A549 (cell line): ENCODE data around the gene PIKFYVE. TPM values are rescaled to one million over a fixed set of nuclear protein-coding genes. Genes with fewer than 3 reads are reported as not detected.
A peak's percentile ranks its signal among the peaks of the same experiment; 100 is the strongest.

Experiments used
- ATAC-seq, 2 experiments: fragments of 200-7000 bp in 1 of 2; fragments of >200 bp in 1 of 2; cut with Nextera tagmentation in 1 of 2; cut with Tn5 transposase in 1 of 2; 3 replicates each; pipeline versions ENCODE4 v1.8.0 to v1.9.1; 2018 to 2020; ENCODE audit warnings: mild to moderate bottlenecking in 1 of 2, moderate library complexity in 1 of 2
- CTCF ChIA-PET: fragments of 300-600 bp; sonication (Branson Sonifier 250); formaldehyde crosslinking; extraction: SDS; loops from one replicate; lab custom pipeline; 2021; ENCODE audit warnings: antibody characterized with exemption, inconsistent platforms; lab: Yijun Ruan, JAX
- POLR2A ChIA-PET: fragments of 350-600 bp; formaldehyde crosslinking; extraction: SDS; loops from one replicate; lab custom pipeline; 2021; ENCODE audit warnings: antibody characterized with exemption, inconsistent platforms; lab: Yijun Ruan, JAX
- DNase-seq, 2 experiments: peaks; one replicate each; pipeline versions ENCODE4 v3.0.0 to v3.0.0-alpha.2; 2011 to 2016; ENCODE audit warnings: low read depth in 1 of 2, low spot score in 1 of 2
- FAIRE-seq: peaks from 2 replicates; lab custom pipeline; 2011; peaks lifted over from hg19 to GRCh38; lab: Jason Lieb, UNC
- H3K27ac ChIP-seq, 2 experiments: fragments of >200 bp; sonication (Bioruptor Twin); formaldehyde crosslinking; 3 replicates each; pipeline ENCODE4 v1.5.1; 2016 to 2017
- H3K4me1 ChIP-seq: fragments of >200 bp; sonication (Bioruptor Twin); formaldehyde crosslinking; 3 replicates; pipeline ENCODE4 v1.6.1; 2016
- H3K4me2 ChIP-seq: fragments of >200 bp; sonication (Bioruptor Twin); formaldehyde crosslinking; 3 replicates; pipeline ENCODE4 v1.6.1; 2016
- H3K4me3 ChIP-seq: fragments of >200 bp; sonication (Bioruptor Twin); formaldehyde crosslinking; 3 replicates; pipeline ENCODE4 v1.5.1; 2016
- H3K9me3 ChIP-seq: fragments of >200 bp; sonication (Bioruptor Twin); formaldehyde crosslinking; 3 replicates; pipeline ENCODE4 v1.6.1; 2016
- BHLHE40 ChIP-seq: IDR thresholded peaks from 2 replicates; pipeline ENCODE4 v1.6.1; 2012; ENCODE audit warnings: low read depth, low read length, inconsistent platforms
- CBX8 ChIP-seq: fragments of 200-600 bp; sonication (generic); IDR thresholded peaks from 2 replicates; pipeline ENCODE4 v1.6.1; 2016
- CHD2 ChIP-seq: fragments of 150-350 bp; IDR thresholded peaks from 2 replicates; pipeline ENCODE4 v1.6.1; 2014; ENCODE audit warnings: low read length; ENCODE audit not compliant: partially characterized antibody
- EHMT2 ChIP-seq: fragments of 200-600 bp; sonication (generic); IDR thresholded peaks from 2 replicates; pipeline ENCODE4 v1.6.1; 2016; ENCODE audit warnings: antibody characterized with exemption, low read depth, mild to moderate bottlenecking, moderate library complexity
- FOSB ChIP-seq: fragments of 250-450 bp; sonication (Bioruptor Pico); IDR thresholded peaks from 2 replicates; pipeline ENCODE4 v1.5.0; 2020; ENCODE audit warnings: mild to moderate bottlenecking, moderate library complexity
- FOXS1 ChIP-seq: fragments of 250-450 bp; sonication (Bioruptor Pico); IDR thresholded peaks from 2 replicates; pipeline ENCODE4 v1.5.0; 2020; ENCODE audit warnings: mild to moderate bottlenecking, moderate library complexity
- HES2 ChIP-seq: fragments of >200 bp; sonication (Bioruptor Twin); formaldehyde crosslinking; IDR thresholded peaks from 2 replicates; pipeline ENCODE4 v1.6.1; 2016
- HOXB5 ChIP-seq: fragments of 250-450 bp; sonication (Bioruptor Pico); IDR thresholded peaks from 2 replicates; pipeline ENCODE4 v1.5.0; 2020; ENCODE audit warnings: mild to moderate bottlenecking, moderate library complexity
- JUNB ChIP-seq: fragments of >200 bp; sonication (Bioruptor Twin); formaldehyde crosslinking; IDR thresholded peaks from 2 replicates; pipeline ENCODE4 v1.6.1; 2016
- KDM1A ChIP-seq: fragments of 200-600 bp; sonication (generic); IDR thresholded peaks from 2 replicates; pipeline ENCODE4 v1.6.1; 2016; ENCODE audit warnings: low read depth, mild to moderate bottlenecking
- MAX ChIP-seq: IDR thresholded peaks from 2 replicates; pipeline ENCODE4 v1.6.1; 2012
- POLR2AphosphoS2 ChIP-seq: conservative IDR thresholded peaks from 2 replicates; pipeline ENCODE4 v1.6.1; 2012; ENCODE audit warnings: low read length, improper control_type of control experiment, inconsistent platforms
- RAD21 ChIP-seq, 2 experiments: fragments of >200 bp in 1 of 2; sonication (Bioruptor Twin) in 1 of 2; formaldehyde crosslinking in 1 of 2; IDR thresholded peaks in 1 of 2; conservative IDR thresholded peaks in 1 of 2; 2 replicates in 1 of 2; 3 replicates in 1 of 2; pipeline ENCODE4 v1.6.1; 2012 to 2018; ENCODE audit warnings: inconsistent platforms in 1 of 2
- RARB ChIP-seq: fragments of 250-450 bp; sonication (Bioruptor Pico); IDR thresholded peaks from 2 replicates; pipeline ENCODE4 v1.8.0; 2021; ENCODE audit warnings: mild to moderate bottlenecking, moderate library complexity
- RNF2 ChIP-seq: fragments of 200-600 bp; sonication (generic); IDR thresholded peaks from 2 replicates; pipeline ENCODE4 v1.6.1; 2016; ENCODE audit warnings: low read depth, mild to moderate bottlenecking, antibody characterized with exemption, moderate library complexity, borderline replicate concordance
- SMC3 ChIP-seq: fragments of >200 bp; sonication (Bioruptor Twin); formaldehyde crosslinking; IDR thresholded peaks from 3 replicates; pipeline ENCODE4 v1.6.1; 2018; ENCODE audit warnings: inconsistent platforms
- TP53 ChIP-seq: fragments of 250-450 bp; sonication (Bioruptor Pico); IDR thresholded peaks from 2 replicates; pipeline ENCODE4 v1.5.0; 2021; ENCODE audit warnings: mild to moderate bottlenecking, moderate library complexity
- ZC3H11A ChIP-seq: fragments of 450-650 bp; IDR thresholded peaks from 2 replicates; pipeline ENCODE4 v1.6.1; 2014; ENCODE audit warnings: antibody characterized with exemption, mild to moderate bottlenecking
- ZFP36 ChIP-seq: fragments of 450-650 bp; IDR thresholded peaks from 2 replicates; pipeline ENCODE4 v1.6.1; 2014; ENCODE audit warnings: borderline replicate concordance; ENCODE audit not compliant: partially characterized antibody
- ZSCAN20 ChIP-seq: fragments of 250-450 bp; sonication (Bioruptor Pico); IDR thresholded peaks from 2 replicates; pipeline ENCODE4 v1.8.0; 2022; ENCODE audit warnings: mild to moderate bottlenecking, moderate library complexity
- WGBS: methylation state at CpG from one replicate; pipeline ENCODE4 v1.1.6; 2017; ENCODE audit errors: missing lambda C conversion rate; 5-methylcytosine and 5-hydroxymethylcytosine counted together
- polyA plus RNA-seq, 4 experiments: library from polyadenylated mRNA; depleted of rRNA in 3 of 4; stranded (reverse); fragments of >200 nt; fragmentation: RNase III in 1 of 4; extraction: RNeasy Plus Mini Kit Qiagen cat#74134 plus additional on column Dnase treatment in 1 of 4; gene quantifications; 2 replicates in 3 of 4; 3 replicates in 1 of 4; pipeline ENCODE4 v1.2.3, GENCODE V29; 2011 to 2017
- TF ChIP-seq, protein P1 (sequence below): fragments of 250-450 bp; sonication (Bioruptor Pico); IDR thresholded peaks from 2 replicates; pipeline ENCODE4 v1.5.0; 2020; ENCODE audit warnings: low read depth, mild to moderate bottlenecking, moderate library complexity
- TF ChIP-seq, protein P2 (sequence below): IDR thresholded peaks from 2 replicates; pipeline ENCODE4 v1.6.1; 2012; ENCODE audit warnings: low read depth, borderline replicate concordance
- TF ChIP-seq, protein P3 (sequence below): fragments of >200 bp; sonication (Bioruptor Twin); formaldehyde crosslinking; IDR thresholded peaks from 3 replicates; pipeline ENCODE4 v1.5.1; 2016

PIKFYVE gene
- polyA plus RNA-seq, 2 of the 4 experiments (the other 2 are of a cell fraction), result 6.5 to 19.3 TPM

- TF ChIP-seq HES2 (no peak), CHD2 (no peak), ZSCAN20 (CRISPR knock-in tag) (no peak), RNF2 (no peak), FOXS1 (CRISPR knock-in tag) (no peak)
- TF ChIP-seq, protein P1, sequence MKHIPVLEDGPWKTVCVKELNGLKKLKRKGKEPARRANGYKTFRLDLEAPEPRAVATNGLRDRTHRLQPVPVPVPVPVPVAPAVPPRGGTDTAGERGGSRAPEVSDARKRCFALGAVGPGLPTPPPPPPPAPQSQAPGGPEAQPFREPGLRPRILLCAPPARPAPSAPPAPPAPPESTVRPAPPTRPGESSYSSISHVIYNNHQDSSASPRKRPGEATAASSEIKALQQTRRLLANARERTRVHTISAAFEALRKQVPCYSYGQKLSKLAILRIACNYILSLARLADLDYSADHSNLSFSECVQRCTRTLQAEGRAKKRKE (CRISPR knock-in tag), result no peak
Measured at GRCh38 chr2:208268156-208268952, 2.3 kb downstream of the PIKFYVE start (continued).

DNA sequence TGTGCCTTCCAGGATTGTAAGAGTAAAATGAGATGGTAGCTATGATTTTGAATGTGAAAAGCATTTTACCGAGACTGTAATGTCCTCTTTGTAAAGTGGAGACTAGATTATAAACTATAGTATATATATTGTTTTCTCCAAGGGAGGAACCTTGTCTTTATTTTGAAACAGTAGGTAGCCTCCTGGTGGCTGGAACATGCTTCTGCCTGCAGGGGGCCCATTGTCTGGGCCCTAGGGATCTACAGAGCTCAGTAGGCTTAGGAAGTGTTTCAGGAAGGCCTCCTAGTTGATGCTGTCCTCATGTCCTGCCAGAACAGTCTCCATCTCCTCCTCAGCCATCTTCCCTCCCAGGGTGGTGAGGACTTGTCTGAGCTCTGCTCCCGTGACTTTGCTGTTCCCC is 3.0 kb downstream of the PIKFYVE start:
- Histone ChIP-seq H3K9me3 (no peaks in the 10 kb centered on the region), H3K4me3 (no peak overlapping the region)
- WGBS, result 91% methylated on average over 2 of the region's 2 CpGs
- TF ChIP-seq MAX (no peak), TP53 (no peak), RARB (CRISPR knock-in tag) (no peak), EHMT2 (no peak), RAD21 (conservative IDR thresholded peaks at IDR 0.05 in 1 of 2, IDR thresholded peaks at IDR 0.05 in 1 of 2) (no peak), CBX8 (no peak), ZFP36 (no peak), SMC3 (no peak)
- TF ChIP-seq, protein P2, sequence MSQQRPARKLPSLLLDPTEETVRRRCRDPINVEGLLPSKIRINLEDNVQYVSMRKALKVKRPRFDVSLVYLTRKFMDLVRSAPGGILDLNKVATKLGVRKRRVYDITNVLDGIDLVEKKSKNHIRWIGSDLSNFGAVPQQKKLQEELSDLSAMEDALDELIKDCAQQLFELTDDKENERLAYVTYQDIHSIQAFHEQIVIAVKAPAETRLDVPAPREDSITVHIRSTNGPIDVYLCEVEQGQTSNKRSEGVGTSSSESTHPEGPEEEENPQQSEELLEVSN, result no peak
- TF ChIP-seq, all 56 proteins: peak for 0
- ATAC-seq (no peak), FAIRE-seq (no peak), DNase-seq (peak; percentile 12 to 14)
- ChIA-PET POLR2A (interaction anchor here (1.7 kb wide), 1 partner anchor 14 kb away, joined by 5 read pairs; the partner anchor contains the start of gene IDH1), CTCF (interaction anchor here (0.9 to 2.0 kb wide), 4 partner anchors 14 to 93 kb away, joined by 3 to 8 read pairs (median 4); partner anchors contain the start of gene IDH1)
- no peak overlapping the region for H3K27ac ChIP-seq
- no peak overlapping the region for H3K4me2 ChIP-seq
- peaks cover 20% of the 10 kb centered on the region for H3K4me1 ChIP-seq

- ChIA-PET CTCF (interaction anchor here (1.3 kb wide), 2 partner anchors 9 to 99 kb away, joined by 3 to 5 read pairs; partner anchors contain the start of gene PIKFYVE), POLR2A (interaction anchor here (1.2 kb wide), 1 partner anchor 9 kb away, joined by 4 read pairs; the partner anchor contains the start of gene PIKFYVE)
- ATAC-seq (no peak), FAIRE-seq (no peak), DNase-seq (no peak)
- no peak overlapping the region for H3K4me2 ChIP-seq
- TF ChIP-seq KDM1A (no peak), FOSB (CRISPR knock-in tag) (no peak), POLR2AphosphoS2 (no peak), RAD21 (conservative IDR thresholded peaks at IDR 0.05 in 1 of 2, IDR thresholded peaks at IDR 0.05 in 1 of 2) (no peak), CBX8 (no peak), ZC3H11A (no peak), BHLHE40 (no peak), HOXB5 (CRISPR knock-in tag) (no peak), ZFP36 (no peak), RNF2 (no peak), JUNB (no peak)
- TF ChIP-seq, protein P3, sequence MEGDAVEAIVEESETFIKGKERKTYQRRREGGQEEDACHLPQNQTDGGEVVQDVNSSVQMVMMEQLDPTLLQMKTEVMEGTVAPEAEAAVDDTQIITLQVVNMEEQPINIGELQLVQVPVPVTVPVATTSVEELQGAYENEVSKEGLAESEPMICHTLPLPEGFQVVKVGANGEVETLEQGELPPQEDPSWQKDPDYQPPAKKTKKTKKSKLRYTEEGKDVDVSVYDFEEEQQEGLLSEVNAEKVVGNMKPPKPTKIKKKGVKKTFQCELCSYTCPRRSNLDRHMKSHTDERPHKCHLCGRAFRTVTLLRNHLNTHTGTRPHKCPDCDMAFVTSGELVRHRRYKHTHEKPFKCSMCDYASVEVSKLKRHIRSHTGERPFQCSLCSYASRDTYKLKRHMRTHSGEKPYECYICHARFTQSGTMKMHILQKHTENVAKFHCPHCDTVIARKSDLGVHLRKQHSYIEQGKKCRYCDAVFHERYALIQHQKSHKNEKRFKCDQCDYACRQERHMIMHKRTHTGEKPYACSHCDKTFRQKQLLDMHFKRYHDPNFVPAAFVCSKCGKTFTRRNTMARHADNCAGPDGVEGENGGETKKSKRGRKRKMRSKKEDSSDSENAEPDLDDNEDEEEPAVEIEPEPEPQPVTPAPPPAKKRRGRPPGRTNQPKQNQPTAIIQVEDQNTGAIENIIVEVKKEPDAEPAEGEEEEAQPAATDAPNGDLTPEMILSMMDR, result no peak
- no peak overlapping the region for H3K27ac ChIP-seq
- H3K4me3 ChIP-seq, result no peak overlapping the region
- H3K9me3 ChIP-seq, result no peaks in the 10 kb centered on the region
- no peaks in the 10 kb centered on the region for H3K4me1 ChIP-seq
Measured at GRCh38 chr2:208274748-208275147, 8.7 kb downstream of the PIKFYVE start.
